Endothelial cell of umbilical vein (primary cell): Measurements from ENCODE around the gene PARP1. TPM values are rescaled to one million over a fixed set of nuclear protein-coding genes. Genes with fewer than 3 reads are reported as not detected.

Experiments used
- BruUV-seq: library from RNA; stranded (reverse); fragments of 400-500 nt; replicated peaks from 2 replicates; lab custom pipeline; 2021; lab: Mats Ljungman, UMichigan
- CTCF ChIA-PET: fragments of 300-600, 350-600 bp; sonication (Branson Sonifier 250); formaldehyde crosslinking; loops from one replicate; lab custom pipeline; 2021; ENCODE audit warnings: antibody characterized with exemption, inconsistent platforms; lab: Charles Lee
- POLR2A ChIA-PET: fragments of 300-600, 350-600 bp; sonication (Branson Sonifier 250); formaldehyde crosslinking; loops from one replicate; lab custom pipeline; 2021; ENCODE audit warnings: antibody characterized with exemption, inconsistent platforms; lab: Charles Lee
- DNase-seq: peaks from one replicate; pipeline ENCODE4 v3.0.0-alpha.2; 2011; ENCODE audit warnings: low read depth, low spot score
- FAIRE-seq: peaks from 2 replicates; lab custom pipeline; 2011; peaks lifted over from hg19 to GRCh38; lab: Jason Lieb, UNC
- H2AFZ ChIP-seq: 2 replicates; pipeline ENCODE4 v1.6.0; 2012; ENCODE audit warnings: low read depth, low read length, control low read depth, inconsistent platforms
- H3K27ac ChIP-seq: 2 replicates; pipeline ENCODE4 v1.5.1; 2011; ENCODE audit warnings: low read depth, mild to moderate bottlenecking, control low read depth, low read length, moderate library complexity; ENCODE audit not compliant: insufficient read depth
- H3K27me3 ChIP-seq, 2 experiments: 2 replicates each; pipeline versions ENCODE4 v1.6.0 to v1.6.1; 2011; ENCODE audit warnings: low read length in 2 of 2, mixed read lengths in 1 of 2; ENCODE audit not compliant: control insufficient read depth in 2 of 2, insufficient read depth in 2 of 2
- H3K36me3 ChIP-seq, 2 experiments: 2 replicates in 1 of 2; 3 replicates in 1 of 2; pipeline ENCODE4 v1.5.1; 2011; ENCODE audit warnings: low read length in 2 of 2, mild to moderate bottlenecking in 1 of 2, moderate library complexity in 1 of 2; ENCODE audit not compliant: control insufficient read depth in 2 of 2, insufficient read depth in 2 of 2; ENCODE audit errors: extremely low read depth in 1 of 2
- H3K4me1 ChIP-seq: 3 replicates; pipeline ENCODE4 v1.5.1; 2011; ENCODE audit warnings: mild to moderate bottlenecking, low read length; ENCODE audit not compliant: control insufficient read depth, insufficient read depth; ENCODE audit errors: extremely low read depth
- H3K4me2 ChIP-seq: 2 replicates; pipeline ENCODE4 v1.6.1; 2011; ENCODE audit warnings: low read length, control low read depth, mixed read lengths; ENCODE audit not compliant: insufficient read depth
- H3K4me3 ChIP-seq, 3 experiments: fragments of 200-600 bp in 1 of 3; sonication (generic), shearing (Covaris generic) in 1 of 3; replicated peaks in 1 of 3; 2 replicates each; pipeline ENCODE4 v1.5.1; 2011 to 2016; ENCODE audit warnings: control low read depth in 3 of 3, low read length in 3 of 3, mild to moderate bottlenecking in 2 of 3, inconsistent platforms in 1 of 3, low read depth in 1 of 3, moderate library complexity in 1 of 3; ENCODE audit not compliant: insufficient read depth in 1 of 3
- H3K79me2 ChIP-seq: 2 replicates; pipeline ENCODE4 v1.6.0; 2012; ENCODE audit warnings: low read length, inconsistent platforms; ENCODE audit not compliant: control insufficient read depth, insufficient read depth
- H3K9ac ChIP-seq: replicated peaks from 2 replicates; pipeline ENCODE3; 2011; ENCODE audit warnings: low read length, control low read depth; ENCODE audit not compliant: insufficient read depth; ENCODE audit errors: extremely low read depth
- H3K9me1 ChIP-seq: replicated peaks from 3 replicates; pipeline ENCODE4 v1.6.0; 2011; ENCODE audit warnings: mild to moderate bottlenecking, low read length; ENCODE audit not compliant: control insufficient read depth, insufficient read depth; ENCODE audit errors: extremely low read depth
- H3K9me3 ChIP-seq: replicated peaks from 2 replicates; pipeline ENCODE4 v1.5.1; 2012; ENCODE audit warnings: low read length, inconsistent platforms; ENCODE audit not compliant: control insufficient read depth, insufficient read depth
- H4K20me1 ChIP-seq: replicated peaks from 2 replicates; pipeline ENCODE3; 2011; ENCODE audit warnings: mild to moderate bottlenecking, low read length; ENCODE audit not compliant: control insufficient read depth, insufficient read depth; ENCODE audit errors: extremely low read depth
- EZH2 ChIP-seq: IDR thresholded peaks from 2 replicates; pipeline ENCODE4 v1.6.1; 2012; ENCODE audit warnings: borderline replicate concordance, low read depth, mild to moderate bottlenecking, moderate library complexity, low read length, inconsistent platforms; ENCODE audit not compliant: severe bottlenecking
- FOS ChIP-seq: IDR thresholded peaks from 2 replicates; pipeline ENCODE4 v1.6.1; 2011; ENCODE audit warnings: mild to moderate bottlenecking, low read length, moderate library complexity, borderline replicate concordance; ENCODE audit not compliant: insufficient read depth
- GATA2 ChIP-seq: IDR thresholded peaks from 2 replicates; pipeline ENCODE4 v1.7.0; 2011; ENCODE audit warnings: low read depth, mild to moderate bottlenecking, moderate library complexity, mixed read lengths, low read length; ENCODE audit not compliant: insufficient read length, insufficient read depth
- MYC ChIP-seq: IDR thresholded peaks from one replicate; pipeline ENCODE4 v1.6.1; 2011; ENCODE audit warnings: mild to moderate bottlenecking, low read depth, low read length
- POLR2A ChIP-seq: IDR thresholded peaks from 2 replicates; pipeline ENCODE4 v1.6.1; 2012; ENCODE audit warnings: low read depth, mild to moderate bottlenecking, control low read depth, low read length
- POLR2AphosphoS5 ChIP-seq: IDR thresholded peaks from 2 replicates; pipeline ENCODE4 v1.6.1; 2012; ENCODE audit warnings: low read depth, mild to moderate bottlenecking, control low read depth, low read length, moderate library complexity; ENCODE audit not compliant: insufficient read depth
- dilution Hi-C: fragments of 300-500 bp; cut with MboI; formaldehyde crosslinking; loops from one replicate; pipeline ENCODE4 v1.15.0; 2019; ENCODE audit warnings: low sequenced_read_pairs; ENCODE audit not compliant: extremely low pct_ligation_motif_present
- intact Hi-C: fragments of 100-400 bp; cut with micrococcal nuclease; formaldehyde crosslinking; loops from one replicate; pipeline ENCODE4 v1.10.0; 2022
- polyA plus RNA-seq, 4 experiments: library from polyadenylated mRNA; depleted of rRNA in 3 of 4; stranded (reverse) in 3 of 4; unstranded in 1 of 4; fragments of >200 nt; gene quantifications; 2 replicates each; pipeline versions ENCODE4 v1.2.1 to v1.2.3, GENCODE V29; 2011 to 2012; ENCODE audit warnings: missing spikeins in 1 of 4
- total RNA-seq: library from RNA; stranded (reverse); gene quantifications from 2 replicates; pipeline ENCODE4 v1.2.3, GENCODE V29; 2021
- TF ChIP-seq, protein P1 (sequence below): IDR thresholded peaks from 2 replicates; pipeline ENCODE4 v1.6.1; 2011; ENCODE audit not compliant: insufficient read depth, insufficient read length
- TF ChIP-seq, protein P2 (sequence below), 2 donors: IDR thresholded peaks; 1 replicate in 1 of 2; 2 replicates in 1 of 2; pipeline ENCODE4 v1.5.1; 2011; ENCODE audit warnings: low read length in 2 of 2, mild to moderate bottlenecking in 2 of 2, moderate library complexity in 2 of 2, control low read depth in 1 of 2, inconsistent platforms in 1 of 2, low read depth in 1 of 2; ENCODE audit not compliant: insufficient read depth in 1 of 2; ENCODE audit errors: extremely low read depth in 1 of 2

PARP1 gene
- total and polyA plus RNA-seq, 2 donors (not counting 3 experiments of a cell fraction or from before 2014, with no cell fraction given), result 136 to 160 TPM

DNA sequence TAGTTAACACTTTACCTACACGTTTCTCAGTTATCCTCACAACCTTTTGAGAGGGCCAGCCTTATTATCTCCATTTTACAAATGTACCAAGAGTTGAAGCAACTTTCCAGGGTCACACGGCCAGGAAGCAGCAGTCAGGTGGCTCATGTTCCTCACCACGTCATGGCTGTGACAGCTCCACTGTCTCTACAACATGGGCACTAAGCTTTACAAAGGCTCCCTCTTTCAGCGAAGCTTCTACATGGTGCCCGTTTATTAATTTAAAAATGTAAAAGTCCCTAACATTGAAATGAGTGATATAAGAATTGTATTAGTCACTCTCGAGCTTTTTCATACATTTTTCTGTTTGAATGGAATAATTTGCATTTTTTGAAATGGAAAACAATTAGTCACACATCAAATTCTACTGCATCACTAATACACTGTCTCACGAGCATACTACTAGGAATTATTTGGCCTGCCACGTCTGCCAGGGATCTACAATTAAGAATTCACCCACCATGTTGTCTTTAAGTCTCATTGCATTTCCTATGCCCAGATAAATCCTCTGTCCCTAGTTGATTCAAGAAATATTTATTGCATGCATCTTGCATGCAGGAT, 70.5 kb downstream of the PARP1 start:
- TF ChIP-seq MYC (no peak), POLR2A (no peak), EZH2 (no peak), GATA2 (no peak), FOS (no peak), POLR2AphosphoS5 (no peak)
- TF ChIP-seq, protein P1, sequence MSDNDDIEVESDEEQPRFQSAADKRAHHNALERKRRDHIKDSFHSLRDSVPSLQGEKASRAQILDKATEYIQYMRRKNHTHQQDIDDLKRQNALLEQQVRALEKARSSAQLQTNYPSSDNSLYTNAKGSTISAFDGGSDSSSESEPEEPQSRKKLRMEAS, result no peak
- TF ChIP-seq, protein P2, sequence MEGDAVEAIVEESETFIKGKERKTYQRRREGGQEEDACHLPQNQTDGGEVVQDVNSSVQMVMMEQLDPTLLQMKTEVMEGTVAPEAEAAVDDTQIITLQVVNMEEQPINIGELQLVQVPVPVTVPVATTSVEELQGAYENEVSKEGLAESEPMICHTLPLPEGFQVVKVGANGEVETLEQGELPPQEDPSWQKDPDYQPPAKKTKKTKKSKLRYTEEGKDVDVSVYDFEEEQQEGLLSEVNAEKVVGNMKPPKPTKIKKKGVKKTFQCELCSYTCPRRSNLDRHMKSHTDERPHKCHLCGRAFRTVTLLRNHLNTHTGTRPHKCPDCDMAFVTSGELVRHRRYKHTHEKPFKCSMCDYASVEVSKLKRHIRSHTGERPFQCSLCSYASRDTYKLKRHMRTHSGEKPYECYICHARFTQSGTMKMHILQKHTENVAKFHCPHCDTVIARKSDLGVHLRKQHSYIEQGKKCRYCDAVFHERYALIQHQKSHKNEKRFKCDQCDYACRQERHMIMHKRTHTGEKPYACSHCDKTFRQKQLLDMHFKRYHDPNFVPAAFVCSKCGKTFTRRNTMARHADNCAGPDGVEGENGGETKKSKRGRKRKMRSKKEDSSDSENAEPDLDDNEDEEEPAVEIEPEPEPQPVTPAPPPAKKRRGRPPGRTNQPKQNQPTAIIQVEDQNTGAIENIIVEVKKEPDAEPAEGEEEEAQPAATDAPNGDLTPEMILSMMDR (IDR thresholded peaks at IDR 0.05; ENCODE audit: extremely low read depth in 1 of 2, insufficient read depth in 1 of 2, low read depth in 1 of 2, low read length in 2 of 2), result no peak
- H3K9ac ChIP-seq, result no peak overlapping the region
- POLR2A ChIA-PET, result no interaction called here
- H3K4me2 ChIP-seq, result no peak overlapping the region
- intact Hi-C loops (no loop called here), dilution Hi-C loops (no loop called here)
- no peaks in the 10 kb centered on the region for H3K9me3 ChIP-seq
- H3K9me1 ChIP-seq, result no peaks in the 10 kb centered on the region
- H2AFZ ChIP-seq, result no peak overlapping the region
- H4K20me1 ChIP-seq, result no peaks in the 10 kb centered on the region
- BruUV-seq, result no TSS peak
- DNase-seq (no peak), FAIRE-seq (no peak)
- H3K27ac ChIP-seq, result no peak overlapping the region
- H3K36me3 ChIP-seq, result no peaks in the 10 kb centered on the region
- H3K4me1 ChIP-seq, result no peaks in the 10 kb centered on the region
- no peaks in the 10 kb centered on the region for H3K27me3 ChIP-seq
- CTCF ChIA-PET, result interaction anchor here (0.6 kb wide), 1 partner anchor 111 kb away, joined by 3 read pairs; no protein-coding TSS in a partner anchor
- no peaks in the 10 kb centered on the region for H3K79me2 ChIP-seq
- H3K4me3 ChIP-seq, result no peak overlapping the region
